Loucy (cell line): ENCODE data around the gene VIPR2.

Experiments used
- CTCF ChIP-seq: fragments of 200-600 bp; sonication (generic); conservative IDR thresholded peaks from 2 replicates; pipeline ENCODE4 v1.5.1; 2014; ENCODE audit warnings: mild to moderate bottlenecking, antibody characterized with exemption, low read length
- EZH2phosphoT487 ChIP-seq: fragments of 200-600 bp; IDR thresholded peaks from 2 replicates; pipeline ENCODE4 v1.6.1; 2018; ENCODE audit warnings: antibody characterized with exemption, mild to moderate bottlenecking, moderate library complexity, borderline replicate concordance

GRCh38 chr7:159024280-159024951 lies 120.3 kb downstream of the VIPR2 start:
- TF ChIP-seq CTCF (no peak), EZH2phosphoT487 (no peak)
